Kidney (tissue), 14 donors: ENCODE measurements around the gene VENTX. TPM values are rescaled to one million over a fixed set of nuclear protein-coding genes. Genes with fewer than 3 reads are reported as not detected.
A peak's percentile ranks its signal among the peaks of the same experiment; 100 is the strongest.

Experiments
- DNase-seq, 5 donors: peaks; one replicate each; pipeline ENCODE4 v3.0.0-alpha.2; 2013 to 2020
- FAIRE-seq: peaks from 2 replicates; lab custom pipeline; 2012; peaks lifted over from hg19 to GRCh38; lab: Jason Lieb, UNC
- H3K27ac ChIP-seq, 2 donors: one replicate each; pipeline ENCODE4 v1.7.0; 2013; ENCODE audit warnings: low read depth in 2 of 2, low read length in 2 of 2, inconsistent platforms in 1 of 2
- H3K27me3 ChIP-seq: one replicate; pipeline ENCODE4 v1.7.1; 2013; ENCODE audit warnings: low read length, inconsistent platforms; ENCODE audit not compliant: control insufficient read depth, insufficient read depth
- H3K36me3 ChIP-seq, 3 donors: one replicate each; pipeline versions ENCODE4 v1.7.0 to v1.7.1; 2013; ENCODE audit warnings: low read length in 3 of 3, control low read depth in 1 of 3, inconsistent platforms in 1 of 3; ENCODE audit not compliant: insufficient read depth in 3 of 3, control insufficient read depth in 2 of 3
- H3K4me1 ChIP-seq, 3 donors: one replicate each; pipeline versions ENCODE4 v1.7.0 to v1.7.1; 2013; ENCODE audit warnings: low read length in 3 of 3, inconsistent platforms in 1 of 3, low read depth in 1 of 3; ENCODE audit not compliant: control insufficient read depth in 2 of 3, insufficient read depth in 2 of 3
- H3K4me3 ChIP-seq, 3 donors: one replicate each; pipeline versions ENCODE4 v1.7.0 to v1.8.1; 2013; ENCODE audit warnings: low read length in 3 of 3, control low read depth in 1 of 3, inconsistent platforms in 1 of 3
- H3K9ac ChIP-seq, 3 donors: one replicate each; pipeline versions ENCODE4 v1.7.0 to v1.7.1; 2013; ENCODE audit warnings: low read length in 3 of 3, control low read depth in 1 of 3, inconsistent platforms in 1 of 3
- H3K9me3 ChIP-seq, 3 donors: one replicate each; pipeline versions ENCODE4 v1.7.0 to v1.7.1; 2013; ENCODE audit warnings: low read length in 3 of 3, control low read depth in 1 of 3, inconsistent platforms in 1 of 3; ENCODE audit not compliant: control insufficient read depth in 2 of 3, insufficient read depth in 1 of 3
- intact Hi-C: fragments of 100-400 bp; cut with DNase I; formaldehyde crosslinking; loops from one replicate; pipeline ENCODE4 v1.11.1; 2022
- polyA plus RNA-seq: library from polyadenylated mRNA; stranded (reverse); fragments of 350-450 nt; fragmentation: Illumina TruSeq; extraction: RNeasy Lipid Tissue Mini Kit (QIAGEN cat#74804); gene quantifications from one replicate; pipeline ENCODE4 v1.2.3, GENCODE V29; 2014; ENCODE audit warnings: low read depth, low replicate concordance; ENCODE audit not compliant: insufficient read depth
- total RNA-seq: library from RNA; stranded (reverse); fragmentation: NEBNext Ultra II Directional; extraction: Animal tissue kit (Norgen Biotek cat#: 25700); gene quantifications from one replicate; pipeline ENCODE4 v1.2.1, GENCODE V29; 2021
- TF ChIP-seq, protein P1 (sequence below): IDR thresholded peaks from 3 replicates; pipeline ENCODE4 v1.5.1; 2012; ENCODE audit warnings: mild to moderate bottlenecking, moderate library complexity, borderline replicate concordance; ENCODE audit not compliant: insufficient read depth; ENCODE audit errors: extremely low read depth
- donor health status: control.
- donor health status: control.
- donor health status: control.
- donor health status: control.
- donor health status: control.
- donor health status: DM: yes; HTN: yes; CAD: no.
- donor health status: Normal renal cell carcinoma (clear cell type).

The VENTX gene
- total and polyA plus RNA-seq, 2 donors from 2014 or later, result 0.39 to 3.3 TPM

DNA sequence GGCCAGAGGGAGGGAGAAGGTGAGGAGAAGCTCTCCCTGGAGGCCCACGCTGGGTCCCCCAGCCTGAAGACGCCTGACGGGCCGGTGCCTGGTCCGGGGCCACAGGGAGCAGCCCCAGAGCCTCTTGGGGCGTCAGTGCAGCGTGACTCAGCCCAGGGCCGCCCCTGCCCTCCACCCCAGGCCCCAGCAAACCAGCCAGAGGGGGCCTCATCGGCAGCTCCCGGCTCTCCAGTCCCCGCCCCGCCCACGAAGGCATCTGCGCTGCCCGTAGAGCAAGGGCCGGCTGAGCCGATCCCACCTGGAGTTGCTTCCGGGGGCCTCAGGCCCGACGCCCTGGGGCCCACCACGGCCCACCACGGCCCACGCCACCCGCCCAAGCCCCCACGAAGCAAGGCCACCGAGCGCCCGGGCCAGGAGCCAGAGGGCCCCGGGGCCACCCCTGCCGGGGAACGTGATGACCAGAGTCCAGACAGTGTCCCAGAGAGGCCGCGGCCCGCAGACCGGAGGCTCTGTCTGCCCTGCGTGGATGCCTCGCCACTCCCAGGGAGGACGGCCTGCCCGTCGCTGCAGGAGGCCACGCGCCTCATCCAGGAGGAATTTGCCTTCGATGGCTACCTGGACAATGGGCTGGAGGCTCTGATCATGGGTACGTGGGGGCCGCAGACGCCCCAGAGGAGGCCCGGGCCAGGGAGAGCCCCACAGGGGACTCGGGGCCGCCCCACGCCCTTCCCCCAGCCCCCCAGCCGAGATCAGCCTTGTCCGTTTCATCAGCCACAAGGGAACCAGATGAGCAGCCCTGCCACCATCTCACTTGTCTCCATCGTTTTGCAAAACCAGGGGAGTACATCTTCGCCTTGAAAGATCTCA, 38.8 kb upstream of the VENTX start:
- H3K4me1 ChIP-seq, result no peaks in the 10 kb centered on the region
- H3K4me3 ChIP-seq, result no peak overlapping the region
- no peaks in the 10 kb centered on the region for H3K9me3 ChIP-seq
- FAIRE-seq, result no peak
- H3K9ac ChIP-seq, result no peak overlapping the region
- no peaks in the 10 kb centered on the region for H3K36me3 ChIP-seq
- intact Hi-C loops, result no loop called here
- peak in 1 of 5 donors; percentile 67 for DNase-seq
- no peak overlapping the region for H3K27ac ChIP-seq
- H3K27me3 ChIP-seq, result no peaks in the 10 kb centered on the region
- TF ChIP-seq, protein P1, sequence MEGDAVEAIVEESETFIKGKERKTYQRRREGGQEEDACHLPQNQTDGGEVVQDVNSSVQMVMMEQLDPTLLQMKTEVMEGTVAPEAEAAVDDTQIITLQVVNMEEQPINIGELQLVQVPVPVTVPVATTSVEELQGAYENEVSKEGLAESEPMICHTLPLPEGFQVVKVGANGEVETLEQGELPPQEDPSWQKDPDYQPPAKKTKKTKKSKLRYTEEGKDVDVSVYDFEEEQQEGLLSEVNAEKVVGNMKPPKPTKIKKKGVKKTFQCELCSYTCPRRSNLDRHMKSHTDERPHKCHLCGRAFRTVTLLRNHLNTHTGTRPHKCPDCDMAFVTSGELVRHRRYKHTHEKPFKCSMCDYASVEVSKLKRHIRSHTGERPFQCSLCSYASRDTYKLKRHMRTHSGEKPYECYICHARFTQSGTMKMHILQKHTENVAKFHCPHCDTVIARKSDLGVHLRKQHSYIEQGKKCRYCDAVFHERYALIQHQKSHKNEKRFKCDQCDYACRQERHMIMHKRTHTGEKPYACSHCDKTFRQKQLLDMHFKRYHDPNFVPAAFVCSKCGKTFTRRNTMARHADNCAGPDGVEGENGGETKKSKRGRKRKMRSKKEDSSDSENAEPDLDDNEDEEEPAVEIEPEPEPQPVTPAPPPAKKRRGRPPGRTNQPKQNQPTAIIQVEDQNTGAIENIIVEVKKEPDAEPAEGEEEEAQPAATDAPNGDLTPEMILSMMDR, result no peak

DNA sequence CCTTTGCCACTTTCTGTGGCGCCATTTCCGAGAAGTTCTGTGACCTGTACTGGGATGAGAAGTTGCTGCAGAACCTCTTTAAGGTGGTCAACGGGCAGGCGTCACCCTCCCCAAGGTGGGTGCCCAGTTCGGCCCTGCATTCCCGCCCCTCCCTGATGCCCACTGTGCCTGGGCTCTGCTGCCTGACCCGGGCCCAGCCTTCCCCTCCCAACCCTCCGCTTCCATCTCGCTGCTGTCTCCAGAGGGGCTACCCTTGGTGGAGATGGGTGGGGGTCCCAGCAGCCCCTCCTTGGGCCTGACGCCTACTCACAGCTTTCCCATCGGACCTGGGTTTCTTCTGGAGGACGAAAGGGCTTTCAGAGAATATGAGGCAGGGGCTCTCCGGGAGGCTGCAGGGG, 38.2 kb upstream of the VENTX start:
- no peak overlapping the region for H3K9ac ChIP-seq
- DNase-seq (peak in 1 of 5 donors; percentile 49), FAIRE-seq (no peak)
- no peak overlapping the region for H3K4me3 ChIP-seq
- TF ChIP-seq, protein P1, result no peak
- no peaks in the 10 kb centered on the region for H3K27me3 ChIP-seq
- no peaks in the 10 kb centered on the region for H3K9me3 ChIP-seq
- H3K36me3 ChIP-seq, result no peaks in the 10 kb centered on the region
- no peaks in the 10 kb centered on the region for H3K4me1 ChIP-seq
- intact Hi-C loops, result no loop called here
- H3K27ac ChIP-seq, result no peak overlapping the region

DNA sequence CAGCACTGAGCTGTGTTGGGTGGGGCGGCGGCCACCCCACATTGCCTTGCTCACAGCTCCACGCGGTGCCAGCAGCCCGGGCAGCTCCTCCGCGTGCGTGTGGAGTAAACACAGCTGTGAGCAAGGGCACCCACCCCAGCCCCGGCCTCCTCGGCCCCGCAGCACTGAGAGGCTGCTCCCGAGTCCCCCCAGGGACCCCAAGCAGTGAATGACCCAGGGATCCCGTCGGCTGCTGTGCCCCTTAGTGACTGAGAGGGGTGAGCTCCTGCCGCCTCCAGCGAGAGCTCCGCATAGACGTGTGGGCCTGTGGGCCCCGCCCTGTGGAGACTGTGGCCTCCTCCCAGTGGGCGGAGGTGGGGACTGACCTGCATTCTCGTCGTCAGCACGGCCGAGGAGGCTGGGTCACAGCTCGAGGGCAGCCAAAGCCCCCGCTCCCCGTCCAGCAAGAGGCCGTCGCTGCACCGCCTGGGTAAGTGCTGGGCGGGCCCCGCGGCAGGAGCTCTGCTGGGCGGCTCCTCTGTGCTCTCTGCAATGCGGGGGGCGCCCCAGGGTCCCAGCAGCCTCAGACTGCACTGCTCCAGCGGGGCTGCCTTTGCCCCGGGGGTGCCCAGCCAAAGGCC, 37.6 kb upstream of the VENTX start:
- no peaks in the 10 kb centered on the region for H3K36me3 ChIP-seq
- intact Hi-C loops, result no loop called here
- H3K4me1 ChIP-seq, result no peaks in the 10 kb centered on the region
- no peak overlapping the region for H3K27ac ChIP-seq
- TF ChIP-seq, protein P1, result no peak
- no peak overlapping the region for H3K4me3 ChIP-seq
- H3K9ac ChIP-seq, result no peak overlapping the region
- DNase-seq, result peak in 1 of 5 donors; percentile 66
- no peaks in the 10 kb centered on the region for H3K27me3 ChIP-seq
- no peak for FAIRE-seq
- H3K9me3 ChIP-seq, result no peaks in the 10 kb centered on the region
